HCT116 (cell line): Measurements from ENCODE around the gene NUP155. TPM values are rescaled to one million over a fixed set of nuclear protein-coding genes. Genes with fewer than 3 reads are reported as not detected.

Source experiments
- ATAC-seq: fragments of 200-7000 bp; cut with Tn5 transposase; 2 replicates; pipeline ENCODE4 v1.9.1; 2020; ENCODE audit warnings: mild to moderate bottlenecking, moderate library complexity
- BruUV-seq: library from RNA; stranded (reverse); fragments of 400-500 nt; replicated peaks from 2 replicates; lab custom pipeline; 2021; lab: Mats Ljungman, UMichigan
- CTCF ChIA-PET: fragments of 300-600 bp; sonication (Branson Sonifier 250); formaldehyde crosslinking; loops from one replicate; lab custom pipeline; 2021; ENCODE audit warnings: antibody characterized with exemption; lab: Charles Lee
- POLR2A ChIA-PET: fragments of 300-600, 350-600 bp; sonication (Branson Sonifier 250); formaldehyde crosslinking; loops from one replicate; lab custom pipeline; 2021; ENCODE audit warnings: antibody characterized with exemption; lab: Charles Lee
- RAD21 ChIA-PET, 2 experiments: fragments of 300-600 bp; sonication (Branson Sonifier 250); formaldehyde crosslinking; loops; one replicate each; lab custom pipeline; 2023; ENCODE audit warnings: low total read pairs in 2 of 2; ENCODE audit not compliant: uncharacterized antibody in 2 of 2, unreplicated experiment in 2 of 2, low non-redundant PET in 1 of 2; lab: Charles Lee
- DNase-seq: peaks from one replicate; pipeline ENCODE4 v3.0.0-alpha.2; 2010; ENCODE audit warnings: low read depth, low spot score
- H2AFZ ChIP-seq: fragments of 200-600 bp; shearing (Covaris generic), sonication (generic); 2 replicates; pipeline ENCODE4 v1.6.1; 2017; ENCODE audit warnings: low read depth, mixed run types, mixed read lengths, antibody characterized with exemption, low read length; ENCODE audit not compliant: poor library complexity, severe bottlenecking
- H3K27ac ChIP-seq: 2 replicates; pipeline ENCODE4 v1.5.1; 2012; ENCODE audit warnings: low read depth, low read length
- H3K27me3 ChIP-seq: fragments of 200-600 bp; sonication (generic); 2 replicates; pipeline ENCODE4 v1.6.1; 2016; ENCODE audit warnings: mixed run types, low read length, mixed read lengths; ENCODE audit not compliant: insufficient read depth
- H3K36me3 ChIP-seq, 2 experiments: fragments of 200-500 bp in 1 of 2; fragments of 200-600 bp in 1 of 2; sonication (Bioruptor generic) in 1 of 2; sonication (generic) in 1 of 2; 2 replicates each; pipeline versions ENCODE4 v1.5.1 to v1.6.1; 2014 to 2016; ENCODE audit warnings: low read length in 2 of 2, inconsistent platforms in 1 of 2, mixed read lengths in 1 of 2, mixed run types in 1 of 2; ENCODE audit not compliant: insufficient read depth in 2 of 2, control insufficient read depth in 1 of 2
- H3K4me1 ChIP-seq, 2 experiments: fragments of 200-600 bp in 1 of 2; sonication (generic) in 1 of 2; 2 replicates each; pipeline versions ENCODE4 v1.5.1 to v1.6.1; 2012 to 2017; ENCODE audit warnings: low read length in 2 of 2, inconsistent platforms in 1 of 2, mild to moderate bottlenecking in 1 of 2, mixed read lengths in 1 of 2, mixed run types in 1 of 2, moderate library complexity in 1 of 2; ENCODE audit not compliant: insufficient read depth in 2 of 2, control insufficient read depth in 1 of 2
- H3K4me2 ChIP-seq: fragments of 200-600 bp; sonication (generic); 2 replicates; pipeline ENCODE4 v1.6.1; 2017; ENCODE audit warnings: mixed run types, low read length, mixed read lengths
- H3K4me3 ChIP-seq, 2 experiments: fragments of 200-600 bp in 1 of 2; sonication (generic) in 1 of 2; replicated peaks in 1 of 2; 2 replicates each; pipeline ENCODE4 v1.5.1; 2011 to 2016; ENCODE audit warnings: low read length in 2 of 2, control low read depth in 1 of 2, low read depth in 1 of 2, mild to moderate bottlenecking in 1 of 2, mixed read lengths in 1 of 2, mixed run types in 1 of 2
- H3K79me2 ChIP-seq: fragments of 200-600 bp; sonication (generic); 2 replicates; pipeline ENCODE4 v1.6.1; 2017; ENCODE audit warnings: mild to moderate bottlenecking, mixed run types, low read length, moderate library complexity, mixed read lengths; ENCODE audit not compliant: insufficient read depth
- H3K9ac ChIP-seq: fragments of 200-600 bp; sonication (generic); 2 replicates; pipeline ENCODE4 v1.6.1; 2016; ENCODE audit warnings: low read length, mixed read lengths
- H3K9me2 ChIP-seq: fragments of 200-600 bp; sonication (generic), shearing (Covaris generic); 2 replicates; pipeline ENCODE4 v1.6.1; 2017; ENCODE audit warnings: mixed run types, mild to moderate bottlenecking, moderate library complexity; ENCODE audit not compliant: insufficient read depth
- H3K9me3 ChIP-seq, 2 experiments: fragments of 200-500 bp in 1 of 2; fragments of 200-600 bp in 1 of 2; sonication (Bioruptor generic) in 1 of 2; sonication (generic) in 1 of 2; 2 replicates each; pipeline ENCODE4 v1.6.1; 2014 to 2017; ENCODE audit warnings: low read length in 2 of 2, mixed read lengths in 2 of 2, inconsistent platforms in 1 of 2, low read depth in 1 of 2, mild to moderate bottlenecking in 1 of 2, mixed run types in 1 of 2, moderate library complexity in 1 of 2; ENCODE audit not compliant: control insufficient read depth in 1 of 2, insufficient read depth in 1 of 2
- H4K20me1 ChIP-seq: fragments of 200-600 bp; sonication (generic), shearing (Covaris generic); 2 replicates; pipeline ENCODE4 v1.6.1; 2017; ENCODE audit warnings: mixed run types, mild to moderate bottlenecking, moderate library complexity; ENCODE audit not compliant: insufficient read depth
- CBX3 ChIP-seq: IDR thresholded peaks from 2 replicates; pipeline ENCODE4 v1.6.1; 2012; ENCODE audit warnings: low read depth
- CEBPB ChIP-seq: IDR thresholded peaks from 2 replicates; pipeline ENCODE4 v1.6.1; 2012; ENCODE audit warnings: low read depth
- CTCF ChIP-seq, 3 experiments: fragments of 200-600 bp in 1 of 3; sonication (generic) in 1 of 3; IDR thresholded peaks in 2 of 3; conservative IDR thresholded peaks in 1 of 3; 2 replicates each; pipeline ENCODE4 v1.5.1; 2012 to 2017; ENCODE audit warnings: low read depth in 2 of 3, low read length in 2 of 3, antibody characterized with exemption in 1 of 3, borderline replicate concordance in 1 of 3, control low read depth in 1 of 3, mild to moderate bottlenecking in 1 of 3, mixed read lengths in 1 of 3, mixed run types in 1 of 3, moderate library complexity in 1 of 3; ENCODE audit not compliant: insufficient read depth in 1 of 3
- EGR1 ChIP-seq: IDR thresholded peaks from 2 replicates; pipeline ENCODE4 v1.6.1; 2012; ENCODE audit warnings: low read depth
- ELF1 ChIP-seq: IDR thresholded peaks from 2 replicates; pipeline ENCODE4 v1.6.1; 2012; ENCODE audit warnings: low read depth, borderline replicate concordance
- EZH2phosphoT487 ChIP-seq: fragments of 200-600 bp; IDR thresholded peaks from 2 replicates; pipeline ENCODE4 v1.6.1; 2018; ENCODE audit warnings: antibody characterized with exemption, borderline replicate concordance
- FOSL1 ChIP-seq: IDR thresholded peaks from 2 replicates; pipeline ENCODE4 v1.6.1; 2012; ENCODE audit warnings: low read depth
- JUND ChIP-seq: IDR thresholded peaks from 2 replicates; pipeline ENCODE4 v1.6.1; 2012
- POLR2A ChIP-seq: IDR thresholded peaks from 2 replicates; pipeline ENCODE4 v1.7.0; 2011; ENCODE audit warnings: borderline replicate concordance; ENCODE audit not compliant: insufficient read depth, insufficient read length; ENCODE audit errors: extremely low read depth
- POLR2AphosphoS5 ChIP-seq: IDR thresholded peaks from 2 replicates; pipeline ENCODE4 v1.6.1; 2011; ENCODE audit warnings: mild to moderate bottlenecking, low read depth, low read length, moderate library complexity
- RAD21 ChIP-seq: IDR thresholded peaks from 2 replicates; pipeline ENCODE4 v1.6.1; 2012; ENCODE audit warnings: low read depth, mild to moderate bottlenecking
- REST ChIP-seq: IDR thresholded peaks from 2 replicates; pipeline ENCODE4 v1.6.1; 2012; ENCODE audit warnings: low read depth
- SIN3A ChIP-seq: IDR thresholded peaks from 2 replicates; pipeline ENCODE4 v1.6.1; 2012; ENCODE audit warnings: low read depth
- SP1 ChIP-seq: IDR thresholded peaks from 2 replicates; pipeline ENCODE4 v1.6.1; 2012; ENCODE audit warnings: low read depth
- SRF ChIP-seq: IDR thresholded peaks from 2 replicates; pipeline ENCODE4 v1.6.1; 2012; ENCODE audit warnings: low read depth
- TCF7L2 ChIP-seq: IDR thresholded peaks from 2 replicates; pipeline ENCODE4 v1.7.0; 2011; ENCODE audit warnings: borderline replicate concordance, inconsistent platforms; ENCODE audit not compliant: insufficient read depth, insufficient read length; ENCODE audit errors: extremely low read depth
- YY1 ChIP-seq: IDR thresholded peaks from 2 replicates; pipeline ENCODE4 v1.6.1; 2011; ENCODE audit warnings: low read length, low read depth, moderate library complexity, mild to moderate bottlenecking; ENCODE audit not compliant: insufficient replicate concordance; ENCODE audit errors: extremely low read depth
- ZBTB33 ChIP-seq: IDR thresholded peaks from 2 replicates; pipeline ENCODE4 v1.6.1; 2011; ENCODE audit warnings: mild to moderate bottlenecking, low read length, moderate library complexity; ENCODE audit not compliant: insufficient replicate concordance; ENCODE audit errors: extremely low read depth
- ZFX ChIP-seq: fragments of 450-650 bp; IDR thresholded peaks from 2 replicates; pipeline ENCODE4 v1.6.1; 2017
- ZNF274 ChIP-seq: fragments of 200-500 bp; sonication (Bioruptor generic); IDR thresholded peaks from 2 replicates; pipeline ENCODE4 v1.6.1; 2014; ENCODE audit warnings: mild to moderate bottlenecking, low read depth, low read length, inconsistent platforms
- intact Hi-C: fragments of 100-400 bp; cut with micrococcal nuclease; formaldehyde crosslinking; loops from 2 replicates; pipeline ENCODE4 v1.10.0; 2022
- total RNA-seq: library from RNA; stranded (reverse); gene quantifications from one replicate; pipeline ENCODE4 v1.2.1, GENCODE V29; 2021; ENCODE audit not compliant: unreplicated experiment

NUP155 gene
- total RNA-seq, 1 experiment from 2014 or later, result 80.9 TPM

- Histone ChIP-seq H3K27me3 (no peaks in the 10 kb centered on the region), H3K9me3 (no peaks in the 10 kb centered on the region), H3K27ac (peak overlapping the region; percentile 74), H3K4me2 (peak overlapping the region; percentile 82), H2AFZ (no peak overlapping the region), H3K9ac (peak overlapping the region; percentile 99), H3K36me3 (no peaks in the 10 kb centered on the region; a peak in 1 of 4 replicates), H4K20me1 (0 out of 2 replicates have a peak, but pooled peaks cover 3% of the 10 kb centered on the region)
- ChIA-PET CTCF (interaction anchor here (0.6 to 1.7 kb wide), 4 partner anchors 9 to 236 kb away, joined by 3 to 10 read pairs (median 4); partner anchors contain the start of gene WDR70), RAD21 (interaction anchor here in 1 of 2 experiments (0.6 kb wide), 1 partner anchor 47 kb away, joined by 3 read pairs; no protein-coding TSS in a partner anchor), POLR2A (interaction anchor here (0.6 to 1.7 kb wide), 7 partner anchors 9 to 652 kb away, joined by 4 to 26 read pairs (median 5); partner anchors contain the start of gene WDR70)
- peak; percentile 59 for ATAC-seq
- BruUV-seq, result TSS peak; percentile 69
- intact Hi-C loops, result no loop called here
- TF ChIP-seq ZFX (no peak), SRF (no peak), TCF7L2 (no peak), REST (no peak), YY1 (no peak), CEBPB (no peak), ZBTB33 (no peak), SIN3A (no peak), FOSL1 (no peak), POLR2A (no peak), CTCF (IDR thresholded peaks at IDR 0.05 in 2 of 3, conservative IDR thresholded peaks at IDR 0.05 in 1 of 3; ENCODE audit: borderline replicate concordance in 1 of 3, insufficient read depth in 1 of 3, low read depth in 2 of 3, low read length in 2 of 3) (no peak), SP1 (no peak), ZNF274 (no peak), POLR2AphosphoS5 (no peak), ELF1 (no peak), EZH2phosphoT487 (no peak), EGR1 (no peak), RAD21 (no peak), CBX3 (no peak), JUND (no peak)
- TF ChIP-seq, all 23 proteins: peak for 0
- H3K4me3 ChIP-seq, result peak overlapping the region; percentile 90 to 99
- H3K79me2 ChIP-seq, result peaks cover 53% of the 10 kb centered on the region
- DNase-seq, result no peak
- peaks cover 13 to 19% of the 10 kb centered on the region in 2 experiments; a peak in 3 of 4 replicates for H3K4me1 ChIP-seq
- H3K9me2 ChIP-seq, result no peaks in the 10 kb centered on the region
These were observed 399 bp downstream of the NUP155 start for GRCh38 chr5:37370550-37370863.
